Endothelial cell of umbilical vein (primary cell): ENCODE results near the gene FILIP1. TPM values are rescaled to one million over a fixed set of nuclear protein-coding genes. Genes with fewer than 3 reads are reported as not detected.

ENCODE experiments used
- BruUV-seq: library from RNA; stranded (reverse); fragments of 400-500 nt; replicated peaks from 2 replicates; lab custom pipeline; 2021; lab: Mats Ljungman, UMichigan
- CTCF ChIA-PET: fragments of 300-600, 350-600 bp; sonication (Branson Sonifier 250); formaldehyde crosslinking; loops from one replicate; lab custom pipeline; 2021; ENCODE audit warnings: antibody characterized with exemption, inconsistent platforms; lab: Charles Lee
- POLR2A ChIA-PET: fragments of 300-600, 350-600 bp; sonication (Branson Sonifier 250); formaldehyde crosslinking; loops from one replicate; lab custom pipeline; 2021; ENCODE audit warnings: antibody characterized with exemption, inconsistent platforms; lab: Charles Lee
- DNase-seq: peaks from one replicate; pipeline ENCODE4 v3.0.0-alpha.2; 2011; ENCODE audit warnings: low read depth, low spot score
- FAIRE-seq: peaks from 2 replicates; lab custom pipeline; 2011; peaks lifted over from hg19 to GRCh38; lab: Jason Lieb, UNC
- H2AFZ ChIP-seq: 2 replicates; pipeline ENCODE4 v1.6.0; 2012; ENCODE audit warnings: low read depth, low read length, control low read depth, inconsistent platforms
- H3K27ac ChIP-seq: 2 replicates; pipeline ENCODE4 v1.5.1; 2011; ENCODE audit warnings: low read depth, mild to moderate bottlenecking, control low read depth, low read length, moderate library complexity; ENCODE audit not compliant: insufficient read depth
- H3K27me3 ChIP-seq, 2 experiments: 2 replicates each; pipeline versions ENCODE4 v1.6.0 to v1.6.1; 2011; ENCODE audit warnings: low read length in 2 of 2, mixed read lengths in 1 of 2; ENCODE audit not compliant: control insufficient read depth in 2 of 2, insufficient read depth in 2 of 2
- H3K36me3 ChIP-seq, 2 experiments: 2 replicates in 1 of 2; 3 replicates in 1 of 2; pipeline ENCODE4 v1.5.1; 2011; ENCODE audit warnings: low read length in 2 of 2, mild to moderate bottlenecking in 1 of 2, moderate library complexity in 1 of 2; ENCODE audit not compliant: control insufficient read depth in 2 of 2, insufficient read depth in 2 of 2; ENCODE audit errors: extremely low read depth in 1 of 2
- H3K4me1 ChIP-seq: 3 replicates; pipeline ENCODE4 v1.5.1; 2011; ENCODE audit warnings: mild to moderate bottlenecking, low read length; ENCODE audit not compliant: control insufficient read depth, insufficient read depth; ENCODE audit errors: extremely low read depth
- H3K4me2 ChIP-seq: 2 replicates; pipeline ENCODE4 v1.6.1; 2011; ENCODE audit warnings: low read length, control low read depth, mixed read lengths; ENCODE audit not compliant: insufficient read depth
- H3K4me3 ChIP-seq, 3 experiments: fragments of 200-600 bp in 1 of 3; sonication (generic), shearing (Covaris generic) in 1 of 3; replicated peaks in 1 of 3; 2 replicates each; pipeline ENCODE4 v1.5.1; 2011 to 2016; ENCODE audit warnings: control low read depth in 3 of 3, low read length in 3 of 3, mild to moderate bottlenecking in 2 of 3, inconsistent platforms in 1 of 3, low read depth in 1 of 3, moderate library complexity in 1 of 3; ENCODE audit not compliant: insufficient read depth in 1 of 3
- H3K79me2 ChIP-seq: 2 replicates; pipeline ENCODE4 v1.6.0; 2012; ENCODE audit warnings: low read length, inconsistent platforms; ENCODE audit not compliant: control insufficient read depth, insufficient read depth
- H3K9ac ChIP-seq: replicated peaks from 2 replicates; pipeline ENCODE3; 2011; ENCODE audit warnings: low read length, control low read depth; ENCODE audit not compliant: insufficient read depth; ENCODE audit errors: extremely low read depth
- H3K9me1 ChIP-seq: replicated peaks from 3 replicates; pipeline ENCODE4 v1.6.0; 2011; ENCODE audit warnings: mild to moderate bottlenecking, low read length; ENCODE audit not compliant: control insufficient read depth, insufficient read depth; ENCODE audit errors: extremely low read depth
- H3K9me3 ChIP-seq: replicated peaks from 2 replicates; pipeline ENCODE4 v1.5.1; 2012; ENCODE audit warnings: low read length, inconsistent platforms; ENCODE audit not compliant: control insufficient read depth, insufficient read depth
- H4K20me1 ChIP-seq: replicated peaks from 2 replicates; pipeline ENCODE3; 2011; ENCODE audit warnings: mild to moderate bottlenecking, low read length; ENCODE audit not compliant: control insufficient read depth, insufficient read depth; ENCODE audit errors: extremely low read depth
- CTCF ChIP-seq, 2 donors: IDR thresholded peaks; 1 replicate in 1 of 2; 2 replicates in 1 of 2; pipeline ENCODE4 v1.5.1; 2011; ENCODE audit warnings: low read length in 2 of 2, mild to moderate bottlenecking in 2 of 2, moderate library complexity in 2 of 2, control low read depth in 1 of 2, inconsistent platforms in 1 of 2, low read depth in 1 of 2; ENCODE audit not compliant: insufficient read depth in 1 of 2; ENCODE audit errors: extremely low read depth in 1 of 2
- MAX ChIP-seq: IDR thresholded peaks from 2 replicates; pipeline ENCODE4 v1.6.1; 2011; ENCODE audit not compliant: insufficient read depth, insufficient read length
- MYC ChIP-seq: IDR thresholded peaks from one replicate; pipeline ENCODE4 v1.6.1; 2011; ENCODE audit warnings: mild to moderate bottlenecking, low read depth, low read length
- POLR2A ChIP-seq: IDR thresholded peaks from 2 replicates; pipeline ENCODE4 v1.6.1; 2012; ENCODE audit warnings: low read depth, mild to moderate bottlenecking, control low read depth, low read length
- dilution Hi-C: fragments of 300-500 bp; cut with MboI; formaldehyde crosslinking; loops from one replicate; pipeline ENCODE4 v1.15.0; 2019; ENCODE audit warnings: low sequenced_read_pairs; ENCODE audit not compliant: extremely low pct_ligation_motif_present
- intact Hi-C: fragments of 100-400 bp; cut with micrococcal nuclease; formaldehyde crosslinking; loops from one replicate; pipeline ENCODE4 v1.10.0; 2022
- polyA plus RNA-seq, 4 experiments: library from polyadenylated mRNA; depleted of rRNA in 3 of 4; stranded (reverse) in 3 of 4; unstranded in 1 of 4; fragments of >200 nt; gene quantifications; 2 replicates each; pipeline versions ENCODE4 v1.2.1 to v1.2.3, GENCODE V29; 2011 to 2012; ENCODE audit warnings: missing spikeins in 1 of 4
- total RNA-seq: library from RNA; stranded (reverse); gene quantifications from 2 replicates; pipeline ENCODE4 v1.2.3, GENCODE V29; 2021

Gene FILIP1
- total and polyA plus RNA-seq, 2 donors (not counting 3 experiments of a cell fraction or from before 2014, with no cell fraction given): 2.8 to 13.7 TPM

- no peak overlapping the region for H3K4me2 ChIP-seq
- H3K4me1 ChIP-seq: peaks cover 14% of the 10 kb centered on the region
- BruUV-seq: no TSS peak
- H4K20me1 ChIP-seq: no peaks in the 10 kb centered on the region
- intact Hi-C loops (loop anchor here (1.0 kb wide), 4 partner anchors 158 to 315 kb away; no protein-coding TSS in a partner anchor), dilution Hi-C loops (loop anchor here (25.0 kb wide), 1 partner anchor 214 kb away; no protein-coding TSS in a partner anchor)
- no peak overlapping the region for H3K4me3 ChIP-seq
- no peaks in the 10 kb centered on the region for H3K79me2 ChIP-seq
- no peaks in the 10 kb centered on the region for H3K9me1 ChIP-seq
- H3K9me3 ChIP-seq: no peaks in the 10 kb centered on the region
- ChIA-PET CTCF (interaction anchor here (1.0 to 4.3 kb wide), 13 partner anchors 15 to 316 kb away, joined by 3 to 39 read pairs (median 4); no protein-coding TSS in a partner anchor), POLR2A (interaction anchor here (0.6 kb wide), 1 partner anchor 300 kb away, joined by 3 read pairs; no protein-coding TSS in a partner anchor)
- H2AFZ ChIP-seq: no peak overlapping the region
- no peak overlapping the region for H3K9ac ChIP-seq
- TF ChIP-seq MAX (no peak), MYC (no peak), CTCF (IDR thresholded peaks at IDR 0.05; ENCODE audit: extremely low read depth in 1 of 2, insufficient read depth in 1 of 2, low read depth in 1 of 2, low read length in 2 of 2) (peak; percentile 48 to 54), POLR2A (no peak)
- peaks cover 2 to 3% of the 10 kb centered on the region in 2 experiments for H3K27me3 ChIP-seq
- no peak overlapping the region for H3K27ac ChIP-seq
- no peaks in the 10 kb centered on the region for H3K36me3 ChIP-seq
- DNase-seq (peak; percentile 87), FAIRE-seq (peak; percentile 74)
Measured at GRCh38 chr6:75526502-75527127, 33.0 kb upstream of the FILIP1 start.
